Endothelial cell of umbilical vein (primary cell): ENCODE data around the gene KATNIP. TPM values are rescaled to one million over a fixed set of nuclear protein-coding genes. Genes with fewer than 3 reads are reported as not detected.

ENCODE experiments used
- BruUV-seq: library from RNA; stranded (reverse); fragments of 400-500 nt; replicated peaks from 2 replicates; lab custom pipeline; 2021; lab: Mats Ljungman, UMichigan
- CTCF ChIA-PET: fragments of 300-600, 350-600 bp; sonication (Branson Sonifier 250); formaldehyde crosslinking; loops from one replicate; lab custom pipeline; 2021; ENCODE audit warnings: antibody characterized with exemption, inconsistent platforms; lab: Charles Lee
- POLR2A ChIA-PET: fragments of 300-600, 350-600 bp; sonication (Branson Sonifier 250); formaldehyde crosslinking; loops from one replicate; lab custom pipeline; 2021; ENCODE audit warnings: antibody characterized with exemption, inconsistent platforms; lab: Charles Lee
- DNase-seq: peaks from one replicate; pipeline ENCODE4 v3.0.0-alpha.2; 2011; ENCODE audit warnings: low read depth, low spot score
- FAIRE-seq: peaks from 2 replicates; lab custom pipeline; 2011; peaks lifted over from hg19 to GRCh38; lab: Jason Lieb, UNC
- H2AFZ ChIP-seq: 2 replicates; pipeline ENCODE4 v1.6.0; 2012; ENCODE audit warnings: low read depth, low read length, control low read depth, inconsistent platforms
- H3K27ac ChIP-seq: 2 replicates; pipeline ENCODE4 v1.5.1; 2011; ENCODE audit warnings: low read depth, mild to moderate bottlenecking, control low read depth, low read length, moderate library complexity; ENCODE audit not compliant: insufficient read depth
- H3K27me3 ChIP-seq, 2 experiments: 2 replicates each; pipeline versions ENCODE4 v1.6.0 to v1.6.1; 2011; ENCODE audit warnings: low read length in 2 of 2, mixed read lengths in 1 of 2; ENCODE audit not compliant: control insufficient read depth in 2 of 2, insufficient read depth in 2 of 2
- H3K36me3 ChIP-seq, 2 experiments: 2 replicates in 1 of 2; 3 replicates in 1 of 2; pipeline ENCODE4 v1.5.1; 2011; ENCODE audit warnings: low read length in 2 of 2, mild to moderate bottlenecking in 1 of 2, moderate library complexity in 1 of 2; ENCODE audit not compliant: control insufficient read depth in 2 of 2, insufficient read depth in 2 of 2; ENCODE audit errors: extremely low read depth in 1 of 2
- H3K4me1 ChIP-seq: 3 replicates; pipeline ENCODE4 v1.5.1; 2011; ENCODE audit warnings: mild to moderate bottlenecking, low read length; ENCODE audit not compliant: control insufficient read depth, insufficient read depth; ENCODE audit errors: extremely low read depth
- H3K4me2 ChIP-seq: 2 replicates; pipeline ENCODE4 v1.6.1; 2011; ENCODE audit warnings: low read length, control low read depth, mixed read lengths; ENCODE audit not compliant: insufficient read depth
- H3K4me3 ChIP-seq, 3 experiments: fragments of 200-600 bp in 1 of 3; sonication (generic), shearing (Covaris generic) in 1 of 3; replicated peaks in 1 of 3; 2 replicates each; pipeline ENCODE4 v1.5.1; 2011 to 2016; ENCODE audit warnings: control low read depth in 3 of 3, low read length in 3 of 3, mild to moderate bottlenecking in 2 of 3, inconsistent platforms in 1 of 3, low read depth in 1 of 3, moderate library complexity in 1 of 3; ENCODE audit not compliant: insufficient read depth in 1 of 3
- H3K79me2 ChIP-seq: 2 replicates; pipeline ENCODE4 v1.6.0; 2012; ENCODE audit warnings: low read length, inconsistent platforms; ENCODE audit not compliant: control insufficient read depth, insufficient read depth
- H3K9ac ChIP-seq: replicated peaks from 2 replicates; pipeline ENCODE3; 2011; ENCODE audit warnings: low read length, control low read depth; ENCODE audit not compliant: insufficient read depth; ENCODE audit errors: extremely low read depth
- H3K9me1 ChIP-seq: replicated peaks from 3 replicates; pipeline ENCODE4 v1.6.0; 2011; ENCODE audit warnings: mild to moderate bottlenecking, low read length; ENCODE audit not compliant: control insufficient read depth, insufficient read depth; ENCODE audit errors: extremely low read depth
- H3K9me3 ChIP-seq: replicated peaks from 2 replicates; pipeline ENCODE4 v1.5.1; 2012; ENCODE audit warnings: low read length, inconsistent platforms; ENCODE audit not compliant: control insufficient read depth, insufficient read depth
- H4K20me1 ChIP-seq: replicated peaks from 2 replicates; pipeline ENCODE3; 2011; ENCODE audit warnings: mild to moderate bottlenecking, low read length; ENCODE audit not compliant: control insufficient read depth, insufficient read depth; ENCODE audit errors: extremely low read depth
- CTCF ChIP-seq, 2 donors: IDR thresholded peaks; 1 replicate in 1 of 2; 2 replicates in 1 of 2; pipeline ENCODE4 v1.5.1; 2011; ENCODE audit warnings: low read length in 2 of 2, mild to moderate bottlenecking in 2 of 2, moderate library complexity in 2 of 2, control low read depth in 1 of 2, inconsistent platforms in 1 of 2, low read depth in 1 of 2; ENCODE audit not compliant: insufficient read depth in 1 of 2; ENCODE audit errors: extremely low read depth in 1 of 2
- FOS ChIP-seq: IDR thresholded peaks from 2 replicates; pipeline ENCODE4 v1.6.1; 2011; ENCODE audit warnings: mild to moderate bottlenecking, low read length, moderate library complexity, borderline replicate concordance; ENCODE audit not compliant: insufficient read depth
- POLR2AphosphoS5 ChIP-seq: IDR thresholded peaks from 2 replicates; pipeline ENCODE4 v1.6.1; 2012; ENCODE audit warnings: low read depth, mild to moderate bottlenecking, control low read depth, low read length, moderate library complexity; ENCODE audit not compliant: insufficient read depth
- dilution Hi-C: fragments of 300-500 bp; cut with MboI; formaldehyde crosslinking; loops from one replicate; pipeline ENCODE4 v1.15.0; 2019; ENCODE audit warnings: low sequenced_read_pairs; ENCODE audit not compliant: extremely low pct_ligation_motif_present
- intact Hi-C: fragments of 100-400 bp; cut with micrococcal nuclease; formaldehyde crosslinking; loops from one replicate; pipeline ENCODE4 v1.10.0; 2022
- polyA plus RNA-seq, 4 experiments: library from polyadenylated mRNA; depleted of rRNA in 3 of 4; stranded (reverse) in 3 of 4; unstranded in 1 of 4; fragments of >200 nt; gene quantifications; 2 replicates each; pipeline versions ENCODE4 v1.2.1 to v1.2.3, GENCODE V29; 2011 to 2012; ENCODE audit warnings: missing spikeins in 1 of 4
- total RNA-seq: library from RNA; stranded (reverse); gene quantifications from 2 replicates; pipeline ENCODE4 v1.2.3, GENCODE V29; 2021

The KATNIP gene
- total and polyA plus RNA-seq, 2 donors (not counting 3 experiments of a cell fraction or from before 2014, with no cell fraction given) = 14.7 to 30.7 TPM

GRCh38 chr16:27531186-27531585, 18.8 kb upstream of the KATNIP start:
- no peaks in the 10 kb centered on the region for H3K9me1 ChIP-seq
- no peak overlapping the region for H3K27ac ChIP-seq
- ChIA-PET POLR2A (interaction anchor here (0.6 kb wide), 1 partner anchor 37 kb away, joined by 3 read pairs; no protein-coding TSS in a partner anchor), CTCF (interaction anchor here (1.2 kb wide), 1 partner anchor 9 kb away, joined by 3 read pairs; no protein-coding TSS in a partner anchor)
- no peak for TF ChIP-seq POLR2AphosphoS5
- TF ChIP-seq CTCF (IDR thresholded peaks at IDR 0.05; ENCODE audit: extremely low read depth in 1 of 2, insufficient read depth in 1 of 2, low read depth in 1 of 2, low read length in 2 of 2) = no peak
- no peak for TF ChIP-seq FOS
- H2AFZ ChIP-seq = no peak overlapping the region
- H3K4me3 ChIP-seq = no peak overlapping the region
- intact Hi-C loops = no loop called here
- no peaks in the 10 kb centered on the region for H3K4me1 ChIP-seq
- BruUV-seq = no TSS peak
- dilution Hi-C loops = no loop called here
- DNase-seq (no peak), FAIRE-seq (no peak)
- peaks cover 20 to 46% of the 10 kb centered on the region in 2 experiments for H3K36me3 ChIP-seq
- no peaks in the 10 kb centered on the region for H3K79me2 ChIP-seq
- H3K9ac ChIP-seq = no peak overlapping the region
- H4K20me1 ChIP-seq = no peaks in the 10 kb centered on the region
- no peaks in the 10 kb centered on the region for H3K9me3 ChIP-seq
- no peaks in the 10 kb centered on the region for H3K27me3 ChIP-seq
- no peak overlapping the region for H3K4me2 ChIP-seq
